SW480 (cell line): ENCODE measurements around the gene SCN3B.
"Not testable (repeated sequence)": the region's sequence is repeated elsewhere in the genome, so short reads cannot be mapped to it uniquely, and the experiment has no call there.

ENCODE experiments used
- DNase-seq: peaks from one replicate; pipeline ENCODE4 v3.0.0-alpha.2; 2016; ENCODE audit warnings: low spot score

Gene SCN3B

GRCh38 chr11:123654566-123655081 lies at the start of gene SCN3B:
SCN3B (minus strand) TSS chr11:123654624; CDS start chr11:123653801, 823 bp downstream.
- peak; percentile 74 for DNase-seq

- no peak for DNase-seq
Observed at GRCh38 chr11:123702696-123703095, 48.3 kb upstream of the SCN3B start.

GRCh38 chr11:123702139-123702538 lies 47.7 kb upstream of the SCN3B start:
- no peak for DNase-seq

- DNase-seq: no peak
Observed at GRCh38 chr11:123700772-123701171, 46.3 kb upstream of the SCN3B start.

GRCh38 chr11:123698546-123699127 lies 44.2 kb upstream of the SCN3B start:
- no peak for DNase-seq

GRCh38 chr11:123696183-123696582 lies 41.8 kb upstream of the SCN3B start:
- DNase-seq: no peak

GRCh38 chr11:123695231-123695630 lies 40.8 kb upstream of the SCN3B start:
- no peak for DNase-seq

- DNase-seq: peak; percentile 24
Observed at GRCh38 chr11:123694551-123694950, 40.1 kb upstream of the SCN3B start.

GRCh38 chr11:123692961-123693360 lies 38.5 kb upstream of the SCN3B start:
- no peak for DNase-seq

- peak; percentile 23 for DNase-seq
Observed at GRCh38 chr11:123690485-123690884, 36.1 kb upstream of the SCN3B start.

- no peak for DNase-seq
Observed at GRCh38 chr11:123684601-123685000, 30.2 kb upstream of the SCN3B start.

GRCh38 chr11:123683428-123684170 lies 29.2 kb upstream of the SCN3B start:
- no peak for DNase-seq

GRCh38 chr11:123682696-123683410 lies 28.4 kb upstream of the SCN3B start:
- no peak for DNase-seq

- peak; percentile 74 for DNase-seq
Observed at GRCh38 chr11:123681030-123681429, 26.6 kb upstream of the SCN3B start.

- no peak for DNase-seq
Observed at GRCh38 chr11:123678246-123678645, 23.8 kb upstream of the SCN3B start.

GRCh38 chr11:123677510-123677909 lies 23.1 kb upstream of the SCN3B start:
- DNase-seq: no peak

- DNase-seq: peak; percentile 27
Observed at GRCh38 chr11:123674297-123674696, 19.9 kb upstream of the SCN3B start.

- DNase-seq: no peak
Observed at GRCh38 chr11:123672568-123672967, 18.1 kb upstream of the SCN3B start.

GRCh38 chr11:123671534-123671933 lies 17.1 kb upstream of the SCN3B start:
- no peak for DNase-seq

- no peak for DNase-seq
Observed at GRCh38 chr11:123670081-123670480, 15.7 kb upstream of the SCN3B start.

- DNase-seq: no peak
Observed at GRCh38 chr11:123665306-123665705, 10.9 kb upstream of the SCN3B start.

GRCh38 chr11:123659965-123660364 lies 5.5 kb upstream of the SCN3B start:
- DNase-seq: not testable (repeated sequence)

- no peak for DNase-seq
Observed at GRCh38 chr11:123659311-123659710, 4.9 kb upstream of the SCN3B start.
